ENCODE data around the gene ITGB5. TPM values are rescaled to one million over a fixed set of nuclear protein-coding genes. Genes with fewer than 3 reads are reported as not detected.

The ITGB5 gene
- total and polyA plus RNA-seq, 2 experiments from 2014 or later = 54.3 to 107 TPM

- Histone ChIP-seq H3K36me3 (no peaks in the 10 kb centered on the region), H3K27ac (no peak overlapping the region), H3K4me1 (ENCODE audit: low read depth) (peaks cover 6% of the 10 kb centered on the region), H3K9me3 (ENCODE audit: low read depth) (no peaks in the 10 kb centered on the region), H3K27me3 (no peaks in the 10 kb centered on the region), H3K4me3 (no peak overlapping the region)
- TF ChIP-seq CTCF (IDR thresholded peaks at IDR 0.05; ENCODE audit: low read depth, low read length) = no peak
- DNase-seq (ENCODE audit: low read depth in 1 of 2, low spot score in 1 of 2) = no peak
These were observed 33.6 kb upstream of the ITGB5 start for GRCh38 chr3:124920718-124921117.

GRCh38 chr3:124919756-124920155 is 32.6 kb upstream of the ITGB5 start:
- Histone ChIP-seq H3K4me3 (no peak overlapping the region), H3K9me3 (ENCODE audit: low read depth) (no peaks in the 10 kb centered on the region), H3K36me3 (no peaks in the 10 kb centered on the region), H3K4me1 (ENCODE audit: low read depth) (peaks cover 6% of the 10 kb centered on the region), H3K27me3 (no peaks in the 10 kb centered on the region), H3K27ac (no peak overlapping the region)
- DNase-seq (ENCODE audit: low read depth in 1 of 2, low spot score in 1 of 2) = peak in 1 of 2 donors; percentile 8
- TF ChIP-seq CTCF (IDR thresholded peaks at IDR 0.05; ENCODE audit: low read depth, low read length) = no peak

GRCh38 chr3:124918524-124918923 is 31.4 kb upstream of the ITGB5 start:
- no peak for DNase-seq (ENCODE audit: low read depth in 1 of 2, low spot score in 1 of 2)
- TF ChIP-seq CTCF (IDR thresholded peaks at IDR 0.05; ENCODE audit: low read depth, low read length) = no peak
- Histone ChIP-seq H3K4me1 (ENCODE audit: low read depth) (peaks cover 6% of the 10 kb centered on the region), H3K36me3 (no peaks in the 10 kb centered on the region), H3K9me3 (ENCODE audit: low read depth) (no peaks in the 10 kb centered on the region), H3K27me3 (no peaks in the 10 kb centered on the region), H3K4me3 (no peak overlapping the region), H3K27ac (no peak overlapping the region)

- no peaks in the 10 kb centered on the region for H3K9me3 ChIP-seq (ENCODE audit: low read depth)
- peak; percentile 11 to 35 for DNase-seq (ENCODE audit: low read depth in 1 of 2, low spot score in 1 of 2)
- no peaks in the 10 kb centered on the region for H3K36me3 ChIP-seq
- no peaks in the 10 kb centered on the region for H3K27me3 ChIP-seq
- H3K4me3 ChIP-seq = no peak overlapping the region
- peak overlapping the region; percentile 51 for H3K27ac ChIP-seq
- TF ChIP-seq CTCF (IDR thresholded peaks at IDR 0.05; ENCODE audit: low read depth, low read length) = no peak
- H3K4me1 ChIP-seq (ENCODE audit: low read depth) = peaks cover 6% of the 10 kb centered on the region
These were observed 29.8 kb upstream of the ITGB5 start for GRCh38 chr3:124916837-124917409.

- peaks cover 6% of the 10 kb centered on the region for H3K4me1 ChIP-seq (ENCODE audit: low read depth)
- no peak for TF ChIP-seq CTCF (IDR thresholded peaks at IDR 0.05; ENCODE audit: low read depth, low read length)
- H3K4me3 ChIP-seq = no peak overlapping the region
- H3K27ac ChIP-seq = no peak overlapping the region
- no peaks in the 10 kb centered on the region for H3K36me3 ChIP-seq
- no peaks in the 10 kb centered on the region for H3K27me3 ChIP-seq
- DNase-seq (ENCODE audit: low read depth in 1 of 2, low spot score in 1 of 2) = no peak
- no peaks in the 10 kb centered on the region for H3K9me3 ChIP-seq (ENCODE audit: low read depth)
These were observed 28.1 kb upstream of the ITGB5 start for GRCh38 chr3:124915254-124915653.
